ENCODE measurements around the gene CELA2B.

DNA sequence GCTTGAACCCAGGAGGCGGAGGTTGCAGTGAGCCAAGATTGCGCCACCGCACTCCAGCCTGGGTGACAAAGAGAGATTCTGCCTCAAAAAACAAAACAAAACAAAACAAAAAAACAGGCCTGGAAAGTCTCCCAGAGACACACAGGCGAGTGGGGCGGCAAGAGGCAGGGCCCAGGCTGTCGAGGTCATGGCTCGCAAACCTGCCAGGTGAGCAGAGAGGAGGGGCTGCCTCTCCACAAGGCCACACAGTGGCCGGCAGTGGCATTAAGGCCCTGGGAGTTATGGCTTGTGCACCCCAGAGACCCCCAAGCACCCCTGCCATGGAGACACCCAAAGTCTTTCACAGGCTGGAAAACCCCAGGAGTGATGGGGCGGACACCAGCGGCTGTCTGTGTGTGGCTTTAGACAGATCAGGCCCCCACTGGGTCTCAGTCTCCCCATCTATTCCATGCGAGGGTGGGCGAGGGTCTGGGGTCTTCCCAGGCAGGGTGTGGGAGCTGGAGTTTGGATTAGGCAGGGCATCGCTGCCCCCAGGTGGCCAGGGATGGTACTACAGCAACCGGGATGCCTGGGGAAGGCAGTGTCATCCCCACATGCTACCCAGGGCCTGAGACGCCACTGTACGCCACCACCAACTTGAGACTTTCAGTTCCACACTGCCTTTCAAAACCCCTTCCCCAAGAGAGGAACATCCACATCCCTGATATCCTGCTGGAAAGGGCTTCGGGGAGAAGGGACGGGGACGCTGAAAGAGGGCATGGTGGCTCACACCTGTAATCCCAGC is 44.9 kb upstream of the CELA2B start:
- TF ChIP-seq, protein P1, sequence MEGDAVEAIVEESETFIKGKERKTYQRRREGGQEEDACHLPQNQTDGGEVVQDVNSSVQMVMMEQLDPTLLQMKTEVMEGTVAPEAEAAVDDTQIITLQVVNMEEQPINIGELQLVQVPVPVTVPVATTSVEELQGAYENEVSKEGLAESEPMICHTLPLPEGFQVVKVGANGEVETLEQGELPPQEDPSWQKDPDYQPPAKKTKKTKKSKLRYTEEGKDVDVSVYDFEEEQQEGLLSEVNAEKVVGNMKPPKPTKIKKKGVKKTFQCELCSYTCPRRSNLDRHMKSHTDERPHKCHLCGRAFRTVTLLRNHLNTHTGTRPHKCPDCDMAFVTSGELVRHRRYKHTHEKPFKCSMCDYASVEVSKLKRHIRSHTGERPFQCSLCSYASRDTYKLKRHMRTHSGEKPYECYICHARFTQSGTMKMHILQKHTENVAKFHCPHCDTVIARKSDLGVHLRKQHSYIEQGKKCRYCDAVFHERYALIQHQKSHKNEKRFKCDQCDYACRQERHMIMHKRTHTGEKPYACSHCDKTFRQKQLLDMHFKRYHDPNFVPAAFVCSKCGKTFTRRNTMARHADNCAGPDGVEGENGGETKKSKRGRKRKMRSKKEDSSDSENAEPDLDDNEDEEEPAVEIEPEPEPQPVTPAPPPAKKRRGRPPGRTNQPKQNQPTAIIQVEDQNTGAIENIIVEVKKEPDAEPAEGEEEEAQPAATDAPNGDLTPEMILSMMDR (IDR thresholded peaks at IDR 0.05) = peak; percentile 98
- TF ChIP-seq FOXJ3 (CRISPR knock-in tag; IDR thresholded peaks at IDR 0.05) (no peak), ZBTB33 (IDR thresholded peaks at IDR 0.05; ENCODE audit: borderline replicate concordance, low read depth) (no peak), RAD21 (IDR thresholded peaks at IDR 0.05; ENCODE audit: low read length) (peak; percentile 93), TCF12 (IDR thresholded peaks at IDR 0.05) (no peak), TAF1 (IDR thresholded peaks at IDR 0.05; ENCODE audit: borderline replicate concordance, low read depth, low read length) (no peak)
- TF ChIP-seq, protein P2, sequence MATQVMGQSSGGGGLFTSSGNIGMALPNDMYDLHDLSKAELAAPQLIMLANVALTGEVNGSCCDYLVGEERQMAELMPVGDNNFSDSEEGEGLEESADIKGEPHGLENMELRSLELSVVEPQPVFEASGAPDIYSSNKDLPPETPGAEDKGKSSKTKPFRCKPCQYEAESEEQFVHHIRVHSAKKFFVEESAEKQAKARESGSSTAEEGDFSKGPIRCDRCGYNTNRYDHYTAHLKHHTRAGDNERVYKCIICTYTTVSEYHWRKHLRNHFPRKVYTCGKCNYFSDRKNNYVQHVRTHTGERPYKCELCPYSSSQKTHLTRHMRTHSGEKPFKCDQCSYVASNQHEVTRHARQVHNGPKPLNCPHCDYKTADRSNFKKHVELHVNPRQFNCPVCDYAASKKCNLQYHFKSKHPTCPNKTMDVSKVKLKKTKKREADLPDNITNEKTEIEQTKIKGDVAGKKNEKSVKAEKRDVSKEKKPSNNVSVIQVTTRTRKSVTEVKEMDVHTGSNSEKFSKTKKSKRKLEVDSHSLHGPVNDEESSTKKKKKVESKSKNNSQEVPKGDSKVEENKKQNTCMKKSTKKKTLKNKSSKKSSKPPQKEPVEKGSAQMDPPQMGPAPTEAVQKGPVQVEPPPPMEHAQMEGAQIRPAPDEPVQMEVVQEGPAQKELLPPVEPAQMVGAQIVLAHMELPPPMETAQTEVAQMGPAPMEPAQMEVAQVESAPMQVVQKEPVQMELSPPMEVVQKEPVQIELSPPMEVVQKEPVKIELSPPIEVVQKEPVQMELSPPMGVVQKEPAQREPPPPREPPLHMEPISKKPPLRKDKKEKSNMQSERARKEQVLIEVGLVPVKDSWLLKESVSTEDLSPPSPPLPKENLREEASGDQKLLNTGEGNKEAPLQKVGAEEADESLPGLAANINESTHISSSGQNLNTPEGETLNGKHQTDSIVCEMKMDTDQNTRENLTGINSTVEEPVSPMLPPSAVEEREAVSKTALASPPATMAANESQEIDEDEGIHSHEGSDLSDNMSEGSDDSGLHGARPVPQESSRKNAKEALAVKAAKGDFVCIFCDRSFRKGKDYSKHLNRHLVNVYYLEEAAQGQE (IDR thresholded peaks at IDR 0.05; ENCODE audit: low read depth, low read length) = no peak

Data from SK-N-SH (cell line).